Tibial artery (tissue), 4 donors: ENCODE measurements around the gene RABGAP1L.
"Not testable (repeated sequence)": the region's sequence is repeated elsewhere in the genome, so short reads cannot be mapped to it uniquely, and the experiment has no call there.

ENCODE experiments used
- DNase-seq, 2 donors: peaks; one replicate each; pipeline ENCODE4 v3.0.0-alpha.2; 2019
- H3K27ac ChIP-seq, 2 donors: fragments of 200-600 bp; sonication (generic) in 1 of 2; 1 replicate in 1 of 2; 2 replicates in 1 of 2; pipeline ENCODE4 v1.5.1; 2018 to 2019; ENCODE audit warnings: mild to moderate bottlenecking in 1 of 2
- H3K27me3 ChIP-seq, 2 donors: fragments of 200-600 bp; sonication (generic) in 1 of 2; one replicate each; pipeline versions ENCODE4 v1.5.1 to v1.6.0; 2016 to 2019
- H3K36me3 ChIP-seq, 3 donors: fragments of 200-600 bp; sonication (generic) in 2 of 3; one replicate each; pipeline ENCODE4 v1.5.1; 2016 to 2019; ENCODE audit warnings: mild to moderate bottlenecking in 2 of 3
- H3K4me1 ChIP-seq, 4 donors: fragments of 200-600 bp; sonication (generic) in 2 of 4; 1 replicate in 3 of 4; 2 replicates in 1 of 4; pipeline ENCODE4 v1.5.1; 2016 to 2019
- H3K4me3 ChIP-seq, 2 donors: fragments of 200-600 bp; sonication (generic) in 1 of 2; 1 replicate in 1 of 2; 2 replicates in 1 of 2; pipeline ENCODE4 v1.5.1; 2018 to 2019; ENCODE audit warnings: mild to moderate bottlenecking in 2 of 2
- H3K9me3 ChIP-seq, 3 donors: fragments of 200-600 bp; sonication (generic) in 1 of 3; one replicate each; pipeline ENCODE4 v1.5.1; 2016 to 2019
- intact Hi-C: fragments of 100-400 bp; cut with DNase I; formaldehyde crosslinking; loops from one replicate; pipeline ENCODE4 v1.15.0; 2023; ENCODE audit warnings: low total_unique reads
- TF ChIP-seq, protein P1 (sequence below), 2 experiments: fragments of 200-600 bp in 1 of 2; fragments of 450-650 bp in 1 of 2; IDR thresholded peaks; one replicate each; pipeline ENCODE4 v1.5.1; 2017 to 2019; ENCODE audit warnings: antibody characterized with exemption in 2 of 2, mild to moderate bottlenecking in 1 of 2, moderate library complexity in 1 of 2

Gene RABGAP1L

DNA sequence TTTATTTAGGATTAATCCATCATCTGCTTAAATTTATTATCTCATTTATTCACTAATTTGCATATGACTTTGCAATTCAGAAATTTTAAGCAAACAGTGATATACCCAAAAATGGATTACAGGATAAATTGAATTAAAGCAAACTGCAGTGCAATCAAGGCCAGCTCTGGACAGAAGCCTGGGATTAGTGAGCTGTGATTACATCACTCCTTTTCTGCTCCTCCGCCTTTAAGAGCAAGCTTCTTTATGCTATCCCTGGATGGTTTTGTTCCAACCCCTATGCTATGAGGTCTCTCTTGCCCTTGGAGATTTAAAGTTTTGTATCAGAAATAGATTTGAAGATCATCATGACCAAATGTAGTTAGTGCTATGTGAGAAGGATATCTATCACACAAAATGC is 321.0 kb downstream of the RABGAP1L start:
- Histone ChIP-seq H3K9me3 (no peaks in the 10 kb centered on the region), H3K36me3 (no peaks in the 10 kb centered on the region), H3K4me3 (no peak overlapping the region), H3K27ac (no peak overlapping the region), H3K4me1 (no peaks in the 10 kb centered on the region), H3K27me3 (no peaks in the 10 kb centered on the region)
- TF ChIP-seq, protein P1, sequence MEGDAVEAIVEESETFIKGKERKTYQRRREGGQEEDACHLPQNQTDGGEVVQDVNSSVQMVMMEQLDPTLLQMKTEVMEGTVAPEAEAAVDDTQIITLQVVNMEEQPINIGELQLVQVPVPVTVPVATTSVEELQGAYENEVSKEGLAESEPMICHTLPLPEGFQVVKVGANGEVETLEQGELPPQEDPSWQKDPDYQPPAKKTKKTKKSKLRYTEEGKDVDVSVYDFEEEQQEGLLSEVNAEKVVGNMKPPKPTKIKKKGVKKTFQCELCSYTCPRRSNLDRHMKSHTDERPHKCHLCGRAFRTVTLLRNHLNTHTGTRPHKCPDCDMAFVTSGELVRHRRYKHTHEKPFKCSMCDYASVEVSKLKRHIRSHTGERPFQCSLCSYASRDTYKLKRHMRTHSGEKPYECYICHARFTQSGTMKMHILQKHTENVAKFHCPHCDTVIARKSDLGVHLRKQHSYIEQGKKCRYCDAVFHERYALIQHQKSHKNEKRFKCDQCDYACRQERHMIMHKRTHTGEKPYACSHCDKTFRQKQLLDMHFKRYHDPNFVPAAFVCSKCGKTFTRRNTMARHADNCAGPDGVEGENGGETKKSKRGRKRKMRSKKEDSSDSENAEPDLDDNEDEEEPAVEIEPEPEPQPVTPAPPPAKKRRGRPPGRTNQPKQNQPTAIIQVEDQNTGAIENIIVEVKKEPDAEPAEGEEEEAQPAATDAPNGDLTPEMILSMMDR (IDR thresholded peaks at IDR 0.05): no peak
- intact Hi-C loops: no loop called here
- DNase-seq: no peak

DNA sequence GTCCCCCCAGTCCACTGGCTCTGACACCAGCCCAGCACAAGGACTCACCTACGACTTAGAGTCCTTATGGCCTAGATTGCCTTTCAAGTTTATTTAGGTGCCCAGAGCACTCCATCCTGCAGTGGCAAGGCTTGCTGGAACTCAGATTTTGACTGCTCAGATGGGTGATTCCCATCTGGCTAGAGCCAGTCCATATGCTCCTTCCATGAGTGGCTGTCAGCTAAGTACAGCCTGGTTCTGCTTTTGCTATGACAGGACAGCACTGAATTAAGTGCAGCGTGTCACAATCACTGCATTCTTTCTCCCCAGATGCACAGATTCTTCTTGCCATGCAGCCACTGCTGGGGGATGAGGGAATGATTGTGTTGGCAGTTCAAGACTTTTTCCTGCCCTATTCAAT is 332.3 kb downstream of the RABGAP1L start:
- Histone ChIP-seq H3K4me1 (no peaks in the 10 kb centered on the region), H3K27me3 (no peaks in the 10 kb centered on the region), H3K27ac (no peak overlapping the region), H3K36me3 (no peaks in the 10 kb centered on the region), H3K9me3 (no peaks in the 10 kb centered on the region), H3K4me3 (no peak overlapping the region)
- intact Hi-C loops: no loop called here
- TF ChIP-seq, protein P1 (IDR thresholded peaks at IDR 0.05): no peak
- no peak for DNase-seq

DNA sequence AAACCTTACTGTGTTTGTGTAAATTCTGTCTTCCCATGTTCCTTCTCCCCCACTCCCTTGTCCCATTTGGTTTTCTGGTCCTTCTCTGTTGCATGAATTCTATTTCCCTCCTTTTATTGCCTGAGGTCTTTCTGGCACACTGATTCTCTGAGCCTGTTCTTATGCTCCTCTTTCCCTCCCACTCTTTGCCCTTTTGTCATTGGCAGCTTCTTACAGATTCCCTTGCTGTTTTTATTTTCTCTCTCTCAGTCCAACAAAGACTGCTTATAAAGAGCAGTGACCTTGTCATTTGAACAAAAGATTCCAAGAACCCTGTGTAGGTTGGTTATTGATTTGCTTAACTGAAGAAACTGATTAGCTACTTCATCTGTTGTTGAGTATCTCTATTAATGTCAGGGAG is 338.2 kb downstream of the RABGAP1L start:
- Histone ChIP-seq H3K27ac (no peak overlapping the region), H3K36me3 (no peaks in the 10 kb centered on the region), H3K4me1 (no peaks in the 10 kb centered on the region), H3K27me3 (no peaks in the 10 kb centered on the region), H3K9me3 (no peaks in the 10 kb centered on the region), H3K4me3 (no peak overlapping the region)
- TF ChIP-seq, protein P1 (IDR thresholded peaks at IDR 0.05): no peak
- DNase-seq: no peak
- intact Hi-C loops: no loop called here

DNA sequence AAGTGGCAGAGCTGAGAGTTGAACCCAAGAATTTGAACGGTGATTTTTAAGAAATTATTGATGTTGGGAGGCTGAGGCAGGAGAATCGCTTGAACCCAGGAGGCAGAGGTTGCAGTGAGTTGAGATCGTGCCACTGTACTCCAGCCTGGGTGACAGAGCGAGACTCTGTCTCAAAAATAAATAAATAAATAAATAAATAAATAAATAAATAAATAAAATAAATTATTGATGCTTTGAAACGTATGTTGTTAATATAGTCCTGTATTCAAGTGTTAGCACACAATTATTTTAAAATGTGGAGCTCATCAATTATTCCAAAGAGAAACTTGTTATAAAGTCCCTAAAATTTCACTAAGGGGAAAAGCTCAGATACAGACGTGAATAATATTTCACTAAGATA is 357.4 kb downstream of the RABGAP1L start:
- DNase-seq, intact Hi-C loops, H3K9me3 ChIP-seq, H3K4me1 ChIP-seq, H3K36me3 ChIP-seq, H3K27me3 ChIP-seq, H3K4me3 ChIP-seq, H3K27ac ChIP-seq: not testable (repeated sequence)

DNA sequence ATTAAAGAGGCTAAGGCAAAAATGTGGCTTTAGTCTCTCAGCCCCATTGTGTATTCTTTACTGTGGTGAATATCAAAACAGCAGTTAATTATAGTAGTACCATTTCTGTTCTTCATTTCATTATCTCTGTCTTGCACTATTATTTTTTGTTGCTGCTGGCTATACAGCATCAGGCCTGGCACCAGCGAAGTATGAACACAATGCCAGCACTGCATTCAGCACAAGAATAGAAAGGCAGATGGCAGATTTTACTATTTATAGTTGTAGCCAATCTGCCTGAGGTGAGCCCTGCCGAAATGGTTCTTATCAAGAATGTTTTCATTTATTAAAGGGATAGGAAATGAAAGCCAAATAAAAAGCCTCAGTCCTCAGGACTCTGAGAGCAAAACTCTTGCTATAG is 360.5 kb downstream of the RABGAP1L start:
- H3K4me1 ChIP-seq: no peaks in the 10 kb centered on the region
- DNase-seq: no peak
- H3K9me3 ChIP-seq: peaks cover 0 to 4% (median 0%) of the 10 kb centered on the region in 3 donors
- no peaks in the 10 kb centered on the region for H3K36me3 ChIP-seq
- intact Hi-C loops: no loop called here
- TF ChIP-seq, protein P1 (IDR thresholded peaks at IDR 0.05): no peak
- no peak overlapping the region for H3K27ac ChIP-seq
- H3K27me3 ChIP-seq: no peaks in the 10 kb centered on the region
- H3K4me3 ChIP-seq: no peak overlapping the region

DNA sequence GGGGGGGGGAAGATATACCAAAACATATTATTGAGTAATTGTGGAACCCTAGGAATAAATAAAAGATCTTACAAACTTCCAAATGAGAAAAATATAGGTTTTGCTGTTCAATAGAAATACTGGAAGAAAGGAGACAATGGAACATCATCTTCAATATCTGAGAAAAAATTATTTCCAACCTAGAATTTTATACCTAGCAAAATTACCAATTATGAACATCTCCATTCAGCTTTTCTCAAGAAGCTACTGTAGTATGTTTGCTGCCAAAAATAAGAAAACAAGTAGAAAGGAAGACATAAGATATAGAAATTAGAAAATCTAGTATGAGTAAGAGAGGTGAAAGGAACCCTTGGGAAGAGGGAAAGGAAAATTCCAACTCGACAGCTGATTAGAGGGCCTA is 372.4 kb downstream of the RABGAP1L start:
- Histone ChIP-seq H3K27me3 (no peaks in the 10 kb centered on the region), H3K4me1 (no peaks in the 10 kb centered on the region), H3K4me3 (no peak overlapping the region), H3K36me3 (peaks cover 0 to 10% (median 0%) of the 10 kb centered on the region in 3 donors), H3K9me3 (peaks cover 0 to 22% (median 9%) of the 10 kb centered on the region in 3 donors), H3K27ac (no peak overlapping the region)
- TF ChIP-seq, protein P1 (IDR thresholded peaks at IDR 0.05): no peak
- intact Hi-C loops: no loop called here
- DNase-seq: no peak
